Measurements from ENCODE around the gene RPS6KB2.

The RPS6KB2 gene

GRCh38 chr11:67466962-67467771, 38.9 kb downstream of the RPS6KB2 start:
- no peak for DNase-seq (ENCODE audit: low read depth)
- H3K4me3 ChIP-seq (replicated peaks; ENCODE audit: low read depth, low read length), result no peak overlapping the region
- no peak for TF ChIP-seq CTCF (IDR thresholded peaks at IDR 0.05; ENCODE audit: low read length, missing control alignments)

- TF ChIP-seq CTCF (IDR thresholded peaks at IDR 0.05; ENCODE audit: low read length, missing control alignments), result no peak
- H3K4me3 ChIP-seq (replicated peaks; ENCODE audit: low read depth, low read length), result peak overlapping the region; percentile 74
- no peak for DNase-seq (ENCODE audit: low read depth)
These were observed 39.8 kb downstream of the RPS6KB2 start for GRCh38 chr11:67468056-67468455.

- no peak for DNase-seq (ENCODE audit: low read depth)
- H3K4me3 ChIP-seq (replicated peaks; ENCODE audit: low read depth, low read length), result peak overlapping the region; percentile 74
- no peak for TF ChIP-seq CTCF (IDR thresholded peaks at IDR 0.05; ENCODE audit: low read length, missing control alignments)
These were observed 40.1 kb downstream of the RPS6KB2 start for GRCh38 chr11:67468456-67468758.

- H3K4me3 ChIP-seq (replicated peaks; ENCODE audit: low read depth, low read length), result peak within 1 kb of the TSS; percentile 74
- TF ChIP-seq CTCF (IDR thresholded peaks at IDR 0.05; ENCODE audit: low read length, missing control alignments), result peak; percentile 24
- DNase-seq (ENCODE audit: low read depth), result peak; percentile 93
These were observed 40.6 kb downstream of the RPS6KB2 start, which contains the start of gene TMEM134 for GRCh38 chr11:67468759-67469507. TMEM134 (minus strand) TSS chr11:67469251; CDS start chr11:67469192, 59 bp downstream.

GRCh38 chr11:67469508-67469811, 41.2 kb downstream of the RPS6KB2 start:
- no peak for TF ChIP-seq CTCF (IDR thresholded peaks at IDR 0.05; ENCODE audit: low read length, missing control alignments)
- H3K4me3 ChIP-seq (replicated peaks; ENCODE audit: low read depth, low read length), result peak overlapping the region; percentile 67
- no peak for DNase-seq (ENCODE audit: low read depth)

- H3K4me3 ChIP-seq (replicated peaks; ENCODE audit: low read depth, low read length), result no peak overlapping the region
- DNase-seq (ENCODE audit: low read depth), result no peak
- no peak for TF ChIP-seq CTCF (IDR thresholded peaks at IDR 0.05; ENCODE audit: low read length, missing control alignments)
These were observed 42.2 kb downstream of the RPS6KB2 start for GRCh38 chr11:67470337-67471002.

All from fibroblast of pulmonary artery (primary cell).